Hematopoietic multipotent progenitor cell treated with erythropoietin and hydrocortisone succinate and interleukin-3 and kit ligand, for 8 days (in vitro differentiated cells): ENCODE measurements around the gene FTCD.
"Not testable (repeated sequence)": the region's sequence is repeated elsewhere in the genome, so short reads cannot be mapped to it uniquely, and the experiment has no call there.

Source experiments
- DNase-seq: peaks from one replicate; pipeline ENCODE4 v3.0.0-alpha.2; 2015

The FTCD gene

DNA sequence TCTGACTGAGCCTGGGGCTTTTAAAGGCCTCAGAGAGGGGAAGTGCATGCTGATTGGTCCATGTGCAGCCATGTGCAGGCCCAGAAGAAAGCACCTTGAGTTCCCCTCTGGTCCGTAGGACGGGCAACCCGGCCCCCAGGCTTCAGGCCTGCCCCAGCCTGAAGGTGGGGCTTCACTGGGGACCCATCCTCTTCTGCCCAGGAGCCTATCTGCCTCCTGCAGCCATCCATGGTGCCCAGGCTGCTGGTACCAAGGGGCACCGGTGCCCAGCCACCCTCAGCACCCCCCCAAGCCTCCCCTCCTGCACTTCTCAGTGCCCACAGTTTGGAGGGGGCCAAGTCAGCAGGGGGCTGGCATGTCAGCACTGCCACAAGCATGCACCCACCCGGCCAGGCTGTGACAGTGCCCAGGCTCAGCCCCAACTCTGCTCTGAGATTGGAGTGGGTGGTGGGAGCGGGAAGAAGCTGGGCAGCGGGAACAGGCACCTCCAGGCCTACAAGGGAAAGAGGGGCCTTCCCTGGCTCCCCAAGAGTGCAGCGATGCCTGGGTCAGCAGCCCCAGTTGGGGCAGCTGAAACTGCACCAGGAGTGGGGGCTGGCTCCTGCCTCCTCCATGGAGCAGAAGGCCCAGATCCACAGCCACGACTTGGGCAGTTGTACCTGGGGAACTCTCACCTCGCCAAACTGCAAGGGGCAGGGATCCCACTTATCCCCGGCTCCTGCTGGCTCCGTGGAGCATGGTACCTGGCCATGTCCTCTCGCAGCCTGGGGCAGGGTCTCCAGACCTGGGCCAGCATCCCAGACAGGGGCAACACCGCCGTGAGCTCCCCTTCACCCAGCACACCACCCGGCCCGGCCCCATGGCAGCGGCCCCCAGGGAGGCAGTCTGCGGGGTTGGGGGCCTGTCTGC, 45.8 kb downstream of the FTCD start:
- no peak for DNase-seq

DNA sequence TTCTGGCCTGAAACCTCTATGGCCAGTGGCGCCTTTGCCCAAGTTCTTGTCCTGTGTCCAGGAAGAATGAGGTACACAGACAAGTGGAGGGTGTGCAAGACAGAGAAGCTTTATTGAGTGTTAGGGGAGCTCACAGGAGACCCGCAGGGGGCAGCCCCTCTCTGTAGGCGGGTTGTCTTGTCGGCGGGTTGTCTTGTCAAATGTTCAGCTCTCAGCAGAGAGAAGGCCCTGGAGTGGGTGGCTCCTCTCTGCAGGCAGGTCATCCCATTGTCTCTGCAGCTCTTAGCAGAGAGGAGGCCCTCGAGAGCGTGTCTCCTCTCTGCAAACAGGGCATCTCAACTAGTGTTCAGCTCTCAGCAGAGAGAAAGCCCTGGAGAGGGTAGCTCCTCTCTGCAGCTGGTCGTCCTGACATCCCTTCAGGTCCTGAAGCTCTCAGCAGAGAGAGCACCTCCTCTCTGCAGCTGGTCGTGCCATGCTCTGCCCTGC, 46.5 kb downstream of the FTCD start:
- no peak for DNase-seq

DNA sequence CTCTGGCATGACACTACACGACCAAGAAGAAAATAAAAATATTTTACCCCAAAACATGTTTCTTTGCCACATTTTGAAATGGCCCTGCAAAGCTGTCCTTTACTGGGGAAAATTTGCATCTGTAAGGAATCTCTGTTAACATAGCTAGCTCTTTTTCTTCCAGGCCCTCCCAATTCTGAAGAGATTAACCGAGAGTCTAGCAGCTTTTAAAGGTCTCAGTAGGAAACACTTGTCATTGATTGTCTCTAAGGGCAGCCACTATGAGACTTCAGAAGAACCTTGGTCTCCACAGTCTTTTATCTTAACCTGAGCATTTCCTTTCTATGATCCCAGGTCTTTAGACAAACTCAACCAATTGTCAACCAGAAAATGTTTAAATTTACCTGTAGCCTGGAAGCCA, 48.0 kb downstream of the FTCD start:
- DNase-seq = not testable (repeated sequence)

DNA sequence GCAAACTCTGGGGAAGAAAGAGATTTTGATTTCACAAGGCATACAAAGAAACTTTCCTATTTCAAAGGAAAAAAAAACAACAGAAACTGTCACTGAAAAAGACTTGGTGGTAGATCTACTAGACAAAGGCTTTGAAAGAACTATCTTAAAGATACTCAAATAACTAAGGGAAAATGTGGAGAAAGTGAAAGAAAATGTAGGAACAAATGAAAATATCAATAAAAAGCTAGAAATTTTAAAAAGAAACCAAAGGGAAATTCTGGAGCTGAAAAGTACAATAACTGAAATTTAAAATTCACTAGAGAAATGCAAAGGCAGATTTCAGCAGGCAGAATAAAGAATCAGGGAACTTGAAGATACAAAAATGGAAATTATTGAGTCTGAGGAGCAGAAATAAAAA, 51.3 kb downstream of the FTCD start:
- no peak for DNase-seq

DNA sequence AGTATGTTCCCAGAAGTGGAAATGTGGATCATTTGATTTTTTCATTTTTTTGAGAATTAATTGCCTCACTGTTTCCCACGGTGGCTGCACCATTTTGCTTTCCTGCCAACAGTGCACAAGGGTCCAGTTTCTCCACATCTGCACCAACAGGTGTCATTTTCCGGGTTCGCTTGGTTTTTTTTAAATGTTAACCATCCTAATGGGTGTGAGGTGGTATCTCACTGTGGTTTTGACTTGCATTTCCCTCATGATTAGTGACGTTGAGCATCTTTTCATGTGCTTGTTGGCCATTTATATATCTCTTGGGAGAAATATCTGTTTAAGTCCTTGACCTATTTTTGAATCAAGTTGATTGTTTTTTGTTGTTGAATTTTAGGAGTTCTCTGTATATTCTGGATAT, 54.5 kb downstream of the FTCD start:
- DNase-seq = no peak

DNA sequence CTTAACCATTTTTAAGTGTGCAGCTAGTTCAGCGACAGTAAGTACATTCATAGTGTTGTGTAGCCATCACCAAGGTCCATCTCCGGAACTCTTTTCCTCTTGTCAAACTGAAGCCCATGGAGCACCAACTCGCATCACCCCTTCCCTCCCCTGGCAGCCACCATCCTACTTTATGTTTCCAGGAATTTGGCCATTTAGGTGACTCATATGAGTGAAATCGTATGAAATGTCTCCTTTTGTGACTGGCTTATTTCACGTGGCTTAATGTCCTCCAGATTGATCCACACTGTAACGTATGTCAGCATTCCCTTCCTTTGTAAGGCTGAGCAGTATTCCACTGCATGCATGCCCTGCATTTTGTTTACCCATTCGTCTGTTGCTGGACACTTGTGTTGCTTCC, 55.0 kb downstream of the FTCD start:
- DNase-seq = no peak

DNA sequence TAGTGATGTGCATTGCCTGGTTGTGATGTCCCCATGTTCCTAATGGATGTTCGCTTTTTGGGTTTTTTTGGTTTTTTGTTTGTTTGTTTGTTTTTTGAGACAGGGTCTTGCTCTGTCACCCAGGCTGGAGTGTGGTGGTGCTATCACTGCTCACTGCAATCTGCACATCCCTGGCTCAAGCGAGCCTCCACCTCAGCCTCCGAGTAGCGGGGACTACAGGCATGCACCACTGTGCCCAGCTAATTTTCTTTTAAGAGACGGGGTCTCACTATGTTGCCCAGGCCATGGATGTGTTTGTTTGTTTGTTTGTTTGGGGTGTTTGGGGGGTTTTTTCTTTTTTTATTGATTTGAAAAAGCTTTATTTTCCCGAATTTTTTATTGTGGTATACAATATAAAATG, 55.4 kb downstream of the FTCD start:
- DNase-seq = no peak

DNA sequence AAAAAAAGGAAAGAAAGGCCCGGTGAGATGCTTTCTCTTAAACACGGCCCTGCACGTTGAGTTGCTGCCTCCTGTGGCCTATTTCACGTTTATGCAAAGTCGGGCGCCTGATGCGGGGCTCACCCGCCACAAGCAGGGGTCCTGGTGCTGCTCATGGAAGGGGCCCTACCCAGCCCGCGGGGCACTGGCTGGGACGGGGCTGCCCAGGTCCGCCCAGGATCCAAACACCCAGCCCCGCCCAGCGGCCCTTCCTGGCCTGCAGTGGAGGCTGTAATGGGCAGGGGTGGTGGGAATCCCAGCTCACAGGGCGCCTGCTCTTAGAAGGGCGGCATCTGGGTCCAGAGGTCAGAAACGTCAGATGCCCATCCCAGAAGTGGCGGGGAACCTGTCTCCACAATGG, 55.9 kb downstream of the FTCD start:
- DNase-seq = no peak

DNA sequence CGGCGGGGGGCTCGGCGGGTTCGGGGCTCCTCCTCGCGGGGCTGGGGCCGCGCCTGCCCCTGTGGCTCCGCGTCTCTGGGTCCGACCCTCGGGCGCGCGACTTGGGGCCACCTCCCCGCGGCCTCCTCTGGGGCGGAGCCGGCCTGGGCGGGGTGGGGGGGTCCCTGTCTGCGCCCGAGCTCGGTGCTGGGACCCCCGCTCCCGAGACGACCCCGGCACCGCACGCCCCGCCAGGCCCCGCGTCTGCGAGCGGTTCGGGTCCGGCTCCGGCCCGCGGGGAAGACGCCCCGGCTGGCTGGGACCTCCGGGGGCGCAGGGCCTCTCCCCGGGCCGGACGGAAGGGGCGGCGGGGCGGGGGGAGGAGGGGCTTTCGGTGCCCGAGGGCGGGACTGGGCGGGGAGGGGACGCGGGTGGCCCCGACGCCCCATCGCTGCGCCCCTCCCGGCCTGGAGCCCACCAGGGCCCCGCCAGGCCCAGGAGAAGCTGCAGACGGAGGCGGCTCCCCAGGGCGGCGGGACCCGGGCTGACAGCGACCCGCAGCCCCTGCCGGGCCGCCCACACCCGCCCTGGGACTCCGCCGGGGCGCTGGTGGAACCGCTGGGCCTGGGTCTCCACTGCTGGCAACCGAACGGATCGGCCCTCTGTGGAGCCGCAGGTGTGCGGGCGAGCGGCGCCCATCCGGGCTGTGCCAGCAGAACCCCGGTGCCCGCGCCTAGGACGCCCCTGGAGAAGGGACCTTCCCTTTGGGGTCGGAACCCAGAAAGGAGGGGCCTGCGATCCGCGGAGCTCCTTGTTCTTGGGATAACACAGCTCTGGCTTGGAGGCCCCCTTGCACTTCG, 56.9 kb downstream of the FTCD start:
- DNase-seq = no peak

DNA sequence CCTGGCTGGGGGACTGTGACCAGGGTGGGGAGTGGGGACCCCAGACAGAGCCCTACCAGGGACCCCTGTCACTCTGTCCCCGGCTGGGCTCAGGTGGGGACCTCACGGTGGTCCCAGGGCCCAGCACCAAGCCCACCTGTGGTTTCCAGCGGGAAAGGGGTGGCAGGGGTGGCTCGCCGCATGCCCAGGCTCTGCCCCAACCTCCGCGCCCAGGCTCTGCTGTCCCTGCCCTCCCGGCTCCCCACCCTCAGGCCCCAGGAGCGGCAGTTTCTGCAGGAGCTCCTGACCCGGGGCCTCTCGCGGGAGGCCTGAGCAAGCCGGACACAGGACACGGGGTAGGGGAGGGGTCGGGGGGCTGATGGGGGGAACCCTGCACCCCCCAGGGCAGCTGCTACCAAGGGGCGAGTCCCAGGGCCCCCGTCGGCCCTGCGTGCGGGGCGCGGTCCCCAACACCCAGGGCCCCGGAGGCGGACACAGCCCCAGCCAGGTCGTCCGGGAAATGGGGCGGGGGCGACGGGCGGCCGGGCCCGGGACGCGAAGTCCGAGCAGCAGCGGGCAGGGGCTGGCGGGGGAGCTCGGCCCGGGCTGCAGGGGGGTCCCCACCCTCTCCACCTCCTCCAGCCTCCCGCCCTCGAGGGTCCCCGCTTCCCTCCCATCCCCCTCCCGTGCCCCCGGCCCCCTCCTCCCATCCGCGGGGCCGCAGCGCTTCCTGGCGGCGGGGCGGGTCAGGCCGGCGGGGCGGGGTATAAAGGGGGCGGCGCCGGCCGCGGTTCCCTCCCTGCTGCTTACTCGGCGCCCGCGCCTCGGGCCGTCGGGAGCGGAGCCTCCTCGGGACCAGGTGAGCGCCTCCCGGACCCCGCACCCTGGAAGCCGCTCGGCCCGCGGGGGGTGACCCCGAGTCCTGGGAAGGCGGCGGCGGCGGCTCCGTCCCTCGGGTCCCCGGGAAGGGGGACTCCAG, 57.8 kb downstream of the FTCD start, which contains the start of gene COL6A2:
TSS of gene COL6A2 (plus strand) at position 777 of the 958 bp plus-strand sequence.
- DNase-seq = no peak

DNA sequence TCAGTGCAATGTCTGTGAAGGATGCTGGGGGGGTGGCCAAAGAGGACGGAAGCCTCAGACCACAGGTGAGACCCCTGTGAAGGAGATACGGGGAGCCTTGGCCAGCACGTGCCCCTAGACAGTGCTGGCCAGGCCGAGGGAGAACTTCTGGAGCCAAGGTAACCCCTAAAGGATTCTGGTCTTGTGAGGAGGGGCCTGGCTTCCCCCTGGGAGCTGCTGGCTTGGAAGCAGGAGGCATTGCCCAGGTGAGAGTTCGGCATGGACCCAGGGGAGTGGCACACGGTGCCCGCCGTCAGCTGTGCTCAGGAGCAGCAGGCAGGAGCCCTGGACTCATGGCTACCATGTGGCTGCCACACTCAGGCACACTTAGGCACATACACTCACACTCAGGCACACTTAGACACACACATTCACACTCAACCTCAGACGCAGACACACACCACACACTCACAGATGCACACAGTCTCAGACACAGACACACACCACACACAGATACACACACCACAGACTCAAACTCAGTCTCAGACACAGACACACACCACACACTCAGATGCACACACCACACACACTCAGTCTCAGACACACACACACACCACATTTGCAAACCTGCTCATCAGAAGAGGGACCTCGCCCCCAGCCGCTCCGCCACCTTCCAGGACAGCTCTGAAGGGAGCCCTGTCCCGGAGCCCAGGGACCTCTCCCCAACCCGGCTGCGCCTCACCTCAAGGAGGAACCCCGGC, 58.6 kb downstream of the FTCD start:
- DNase-seq = no peak

DNA sequence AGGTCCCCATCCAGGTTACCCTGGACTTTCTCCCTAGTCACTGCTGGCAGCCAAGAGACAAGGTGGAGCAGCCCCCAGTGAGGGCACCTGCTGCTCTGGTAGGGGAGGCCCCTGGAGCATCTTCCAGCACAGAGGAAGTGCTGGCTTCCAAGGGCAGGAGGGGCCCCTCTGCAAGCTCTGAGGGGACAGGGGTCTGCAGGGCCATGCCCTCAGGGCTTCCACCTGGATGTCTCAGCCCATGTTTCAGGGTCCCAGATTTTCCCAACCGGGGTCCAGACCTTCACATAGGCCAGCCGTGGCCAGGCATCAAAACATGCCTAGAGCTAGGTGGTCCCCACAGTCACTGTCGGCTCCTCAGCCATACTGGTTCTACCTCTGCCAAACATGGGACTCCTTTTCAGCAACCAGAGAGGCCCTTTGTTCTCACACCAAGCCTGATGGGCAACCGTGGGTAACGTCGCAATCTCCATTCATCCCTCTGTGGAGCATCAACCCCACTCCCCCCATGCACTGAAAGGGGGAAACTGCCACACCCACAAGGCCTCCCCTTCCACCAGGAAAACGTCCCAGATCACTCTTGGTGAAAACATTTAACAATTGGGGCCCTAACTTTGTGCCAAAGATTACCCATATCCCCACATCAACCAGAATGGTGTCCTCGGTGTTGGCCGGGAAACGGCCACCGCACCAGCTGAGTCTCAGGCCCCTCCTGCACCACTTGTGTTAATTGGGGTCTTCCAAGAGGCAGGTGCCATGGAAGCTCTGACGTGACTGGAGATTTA, 59.4 kb downstream of the FTCD start:
- DNase-seq = no peak

DNA sequence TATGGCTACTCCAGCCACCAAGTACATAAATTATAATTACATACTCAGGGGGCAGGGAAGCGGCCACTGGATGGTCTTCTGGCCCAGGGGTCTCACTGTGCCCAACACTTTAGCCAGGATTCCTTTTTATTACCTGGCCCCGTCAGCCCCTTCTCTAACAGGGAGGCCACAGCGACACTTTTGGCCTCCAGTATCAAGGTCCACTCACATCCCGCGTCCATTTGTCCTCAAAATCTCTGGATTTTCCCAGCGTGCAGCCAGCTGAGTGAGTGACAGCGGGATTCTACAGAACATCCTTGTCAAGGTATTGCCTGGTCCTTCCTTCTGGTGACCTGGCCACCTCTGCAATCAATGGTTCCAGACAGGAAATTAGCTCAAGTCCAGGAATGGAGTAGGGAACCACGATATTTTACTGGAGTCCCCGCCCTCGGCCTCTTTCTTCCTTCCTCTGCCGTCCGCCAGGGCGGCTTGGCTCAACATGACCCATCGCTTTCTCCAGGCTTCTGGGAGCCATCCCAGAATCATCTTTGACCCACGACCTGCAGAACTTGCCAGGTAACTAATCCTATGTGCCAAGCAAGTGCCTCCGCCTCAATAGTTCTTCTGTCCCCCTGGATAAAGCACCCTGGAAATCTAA, 60.2 kb downstream of the FTCD start:
- DNase-seq = no peak

DNA sequence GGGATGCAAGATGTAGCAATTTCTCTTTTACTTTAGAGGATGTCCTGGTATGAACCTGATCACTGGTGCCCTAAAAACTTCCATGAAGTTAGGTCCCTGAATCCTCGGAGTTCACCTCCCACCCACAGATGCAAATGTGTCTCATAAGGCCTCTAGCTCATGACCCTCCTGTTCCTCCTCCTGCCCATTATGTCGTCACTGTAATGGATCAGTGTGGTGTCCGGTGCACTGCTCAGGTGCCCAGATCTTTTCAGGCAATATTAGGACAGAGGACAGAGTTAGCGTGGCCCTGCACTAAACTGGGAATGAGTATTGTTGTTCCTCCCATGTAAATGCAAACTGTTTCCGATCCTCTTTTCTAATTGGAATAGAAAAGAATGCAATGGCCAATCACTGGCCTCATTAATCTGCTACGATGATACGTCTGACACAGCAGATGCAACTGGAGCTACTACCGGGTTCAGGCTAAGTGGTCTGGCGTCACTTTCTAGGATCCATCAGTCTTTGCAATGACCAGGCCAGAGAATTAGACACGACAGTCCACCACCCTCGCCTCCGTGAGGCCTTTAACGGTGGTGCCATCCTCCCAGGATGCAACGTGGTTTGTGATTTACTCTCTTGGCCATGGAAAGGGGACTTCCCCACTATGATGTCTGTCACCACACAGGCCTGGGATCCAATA, 60.8 kb downstream of the FTCD start:
- no peak for DNase-seq

DNA sequence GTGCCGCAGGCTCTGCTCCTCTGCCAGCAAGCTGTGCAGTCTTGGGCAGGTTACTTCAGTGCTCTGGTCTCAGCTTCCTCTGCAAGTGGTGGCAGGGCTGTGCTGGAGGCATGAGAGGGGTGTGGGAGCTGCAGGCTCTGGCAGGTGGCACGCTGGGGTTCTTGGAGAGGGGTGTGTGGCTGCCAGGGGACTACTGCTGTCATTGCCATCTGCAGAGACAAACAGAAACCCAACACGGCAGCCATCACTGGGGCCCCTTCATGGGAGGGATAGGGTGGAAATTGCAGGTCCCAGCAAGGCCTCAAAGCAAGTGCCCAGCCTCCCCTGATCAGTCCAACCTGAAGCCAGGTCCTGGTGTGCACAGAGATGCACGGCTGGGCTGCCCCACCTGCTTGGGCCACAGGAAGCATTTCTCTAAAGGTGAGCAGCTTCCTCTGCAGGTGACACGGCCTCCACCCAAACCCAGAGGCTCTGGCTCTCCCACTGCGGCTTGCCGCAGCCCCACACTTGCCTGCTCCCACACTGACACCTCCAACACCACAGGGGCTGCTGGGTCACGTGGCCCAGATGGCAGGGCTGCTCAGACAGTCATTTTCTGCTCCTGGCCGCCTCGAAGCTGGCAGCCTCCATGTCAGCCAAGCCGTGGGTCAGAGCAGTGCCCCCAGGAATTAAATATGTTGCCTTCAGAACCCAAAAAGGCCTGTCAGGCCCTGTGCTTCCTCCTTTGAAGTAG, 61.5 kb downstream of the FTCD start:
- no peak for DNase-seq

DNA sequence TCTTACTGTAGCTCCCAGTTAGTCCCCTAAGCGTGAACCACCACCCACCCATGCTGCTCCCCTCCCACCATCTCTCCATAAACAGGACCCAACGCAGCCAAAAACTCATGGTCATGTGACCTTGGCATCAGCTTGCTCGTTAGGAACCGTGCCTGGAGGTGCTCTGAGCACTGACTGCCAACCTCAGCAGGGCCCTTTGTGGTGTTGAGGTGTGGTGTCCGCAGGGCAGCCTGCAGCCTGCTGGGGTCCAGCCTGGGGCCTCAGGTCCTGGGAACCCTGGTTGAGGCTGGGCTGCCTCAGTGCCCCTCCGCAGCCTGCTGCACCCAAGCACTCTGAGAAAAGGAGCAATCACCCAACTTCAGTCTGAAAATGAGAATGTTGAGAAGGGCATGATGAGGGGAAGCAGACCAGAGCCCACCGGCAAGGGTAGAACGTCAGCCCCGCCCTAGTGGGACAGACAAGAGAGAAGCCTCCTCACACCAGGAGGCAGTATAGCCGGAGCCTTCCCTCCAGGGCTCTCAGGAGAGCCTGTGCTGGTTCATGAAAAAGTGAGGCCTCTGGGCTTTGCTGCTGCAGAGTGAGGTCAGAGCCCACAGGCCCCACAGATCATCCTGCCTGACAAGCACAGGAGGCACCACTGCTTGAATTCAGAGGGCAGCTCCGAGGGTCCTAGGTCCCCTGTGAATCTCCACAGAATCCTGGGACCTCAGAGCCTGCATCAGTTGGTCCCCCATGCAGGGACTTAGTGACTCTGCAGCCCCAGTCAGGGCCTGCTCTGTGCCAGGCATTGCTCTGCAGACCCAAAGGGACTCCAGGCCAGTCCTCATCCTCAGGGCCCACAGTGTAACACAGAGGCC, 62.3 kb downstream of the FTCD start:
- no peak for DNase-seq

DNA sequence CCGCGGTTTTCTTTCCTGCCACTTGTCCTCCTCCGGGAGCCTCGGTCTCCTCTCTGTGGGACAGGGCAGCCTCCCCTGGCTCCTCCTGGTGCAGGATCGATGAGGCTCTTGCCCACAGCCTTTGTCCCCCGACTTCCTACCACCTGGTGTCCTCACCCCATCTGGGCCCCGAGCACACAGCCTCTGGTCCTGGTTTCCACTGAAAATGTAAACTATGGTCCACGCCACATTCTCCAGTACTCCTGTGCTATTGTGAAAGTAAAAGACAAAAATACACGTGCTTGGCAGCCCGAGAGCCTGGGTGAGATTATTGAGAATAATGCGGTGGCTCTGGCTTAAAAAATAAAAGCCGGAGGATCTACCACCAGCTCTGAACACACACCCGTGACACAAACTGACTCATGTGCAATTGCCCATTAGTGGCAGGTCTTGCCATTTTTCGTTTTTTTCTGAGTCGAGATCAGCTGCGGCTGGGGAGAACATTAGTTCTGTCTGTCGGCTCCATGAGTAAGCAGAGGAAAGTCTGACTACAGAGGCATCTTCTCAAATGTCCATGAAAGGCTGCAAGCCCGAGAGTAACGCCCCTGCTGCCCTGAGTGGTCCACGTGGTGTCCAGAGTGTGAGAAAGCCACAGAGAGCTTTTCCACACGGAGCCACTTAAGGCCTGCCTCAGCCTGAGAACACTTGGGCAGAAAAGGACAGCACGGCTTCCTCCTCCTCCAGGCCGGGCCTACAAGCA, 63.2 kb downstream of the FTCD start:
- no peak for DNase-seq
